ENCODE results near the gene KARS1.

Gene KARS1

GRCh38 chr16:75579281-75579834 lies 68.1 kb downstream of the KARS1 start:
- DNase-seq (ENCODE audit: low spot score), result no peak

- DNase-seq (ENCODE audit: low spot score), result no peak
These were observed 68.7 kb downstream of the KARS1 start for GRCh38 chr16:75578725-75579124.

GRCh38 chr16:75578212-75578611 lies 69.3 kb downstream of the KARS1 start:
- no peak for DNase-seq (ENCODE audit: low spot score)
